ENCODE measurements around the gene SCARB1.

The SCARB1 gene

GRCh38 chr12:124745465-124745890 lies 118.2 kb downstream of the SCARB1 start:
- Mint-ChIP-seq H3K27ac (peak overlapping the region; percentile 84), H3K4me3 (peak overlapping the region; percentile 43), H3K36me3 (ENCODE audit: low read depth) (no peaks in the 10 kb centered on the region), H3K9me3 (no peaks in the 10 kb centered on the region), H3K4me1 (ENCODE audit: low read depth) (peaks cover 59% of the 10 kb centered on the region), H3K27me3 (peaks cover 1% of the 10 kb centered on the region)
- intact Hi-C loops (cut with micrococcal nuclease): no loop called here

- Mint-ChIP-seq H3K27me3 (peaks cover 1% of the 10 kb centered on the region), H3K4me3 (no peak overlapping the region), H3K36me3 (ENCODE audit: low read depth) (no peaks in the 10 kb centered on the region), H3K4me1 (ENCODE audit: low read depth) (peaks cover 59% of the 10 kb centered on the region), H3K9me3 (no peaks in the 10 kb centered on the region), H3K27ac (peak overlapping the region; percentile 84)
- intact Hi-C loops (cut with micrococcal nuclease): no loop called here
Measured at GRCh38 chr12:124744659-124745464, 118.8 kb downstream of the SCARB1 start.

- Mint-ChIP-seq H3K4me1 (ENCODE audit: low read depth) (peaks cover 65% of the 10 kb centered on the region), H3K9me3 (no peaks in the 10 kb centered on the region), H3K36me3 (ENCODE audit: low read depth) (no peaks in the 10 kb centered on the region), H3K27me3 (peaks cover 1% of the 10 kb centered on the region), H3K4me3 (no peak overlapping the region), H3K27ac (peak overlapping the region; percentile 9)
- intact Hi-C loops (cut with micrococcal nuclease): no loop called here
Measured at GRCh38 chr12:124744273-124744640, 119.4 kb downstream of the SCARB1 start.

- peaks cover 65% of the 10 kb centered on the region for H3K4me1 Mint-ChIP-seq (ENCODE audit: low read depth)
- no peaks in the 10 kb centered on the region for H3K9me3 Mint-ChIP-seq
- peaks cover 1% of the 10 kb centered on the region for H3K27me3 Mint-ChIP-seq
- H3K36me3 Mint-ChIP-seq (ENCODE audit: low read depth): no peaks in the 10 kb centered on the region
- peak overlapping the region; percentile 47 for H3K27ac Mint-ChIP-seq
- intact Hi-C loops (cut with micrococcal nuclease): no loop called here
- no peak overlapping the region for H3K4me3 Mint-ChIP-seq
Measured at GRCh38 chr12:124743479-124744272, 120.0 kb downstream of the SCARB1 start.

- Mint-ChIP-seq H3K27ac (peak overlapping the region; percentile 47), H3K4me3 (no peak overlapping the region), H3K4me1 (ENCODE audit: low read depth) (peaks cover 65% of the 10 kb centered on the region), H3K27me3 (peaks cover 1% of the 10 kb centered on the region), H3K9me3 (no peaks in the 10 kb centered on the region), H3K36me3 (ENCODE audit: low read depth) (no peaks in the 10 kb centered on the region)
- intact Hi-C loops (cut with micrococcal nuclease): no loop called here
Measured at GRCh38 chr12:124742678-124743077, 121.0 kb downstream of the SCARB1 start.

GRCh38 chr12:124742111-124742510 lies 121.6 kb downstream of the SCARB1 start:
- H3K27me3 Mint-ChIP-seq: no peaks in the 10 kb centered on the region
- H3K27ac Mint-ChIP-seq: peak overlapping the region; percentile 47
- no peak overlapping the region for H3K4me3 Mint-ChIP-seq
- no peaks in the 10 kb centered on the region for H3K9me3 Mint-ChIP-seq
- peaks cover 65% of the 10 kb centered on the region for H3K4me1 Mint-ChIP-seq (ENCODE audit: low read depth)
- intact Hi-C loops (cut with micrococcal nuclease): no loop called here
- no peaks in the 10 kb centered on the region for H3K36me3 Mint-ChIP-seq (ENCODE audit: low read depth)

GRCh38 chr12:124741211-124741610 lies 122.5 kb downstream of the SCARB1 start:
- Mint-ChIP-seq H3K9me3 (no peaks in the 10 kb centered on the region), H3K4me1 (ENCODE audit: low read depth) (peaks cover 62% of the 10 kb centered on the region), H3K4me3 (no peak overlapping the region), H3K36me3 (ENCODE audit: low read depth) (no peaks in the 10 kb centered on the region), H3K27ac (peak overlapping the region; percentile 63), H3K27me3 (no peaks in the 10 kb centered on the region)
- intact Hi-C loops (cut with micrococcal nuclease): no loop called here

GRCh38 chr12:124740691-124741137 lies 123.0 kb downstream of the SCARB1 start:
- Mint-ChIP-seq H3K27me3 (no peaks in the 10 kb centered on the region), H3K36me3 (ENCODE audit: low read depth) (no peaks in the 10 kb centered on the region), H3K4me1 (ENCODE audit: low read depth) (peaks cover 62% of the 10 kb centered on the region), H3K9me3 (no peaks in the 10 kb centered on the region), H3K4me3 (no peak overlapping the region), H3K27ac (peak overlapping the region; percentile 63)
- intact Hi-C loops (cut with micrococcal nuclease): no loop called here

- intact Hi-C loops (cut with micrococcal nuclease): no loop called here
- no peaks in the 10 kb centered on the region for H3K36me3 Mint-ChIP-seq (ENCODE audit: low read depth)
- no peaks in the 10 kb centered on the region for H3K9me3 Mint-ChIP-seq
- no peaks in the 10 kb centered on the region for H3K27me3 Mint-ChIP-seq
- peak overlapping the region; percentile 63 for H3K27ac Mint-ChIP-seq
- H3K4me3 Mint-ChIP-seq: no peak overlapping the region
- H3K4me1 Mint-ChIP-seq (ENCODE audit: low read depth): peaks cover 63% of the 10 kb centered on the region
Measured at GRCh38 chr12:124739953-124740561, 123.6 kb downstream of the SCARB1 start.

- H3K36me3 Mint-ChIP-seq (ENCODE audit: low read depth): no peaks in the 10 kb centered on the region
- H3K27ac Mint-ChIP-seq: peak overlapping the region; percentile 45
- intact Hi-C loops (cut with micrococcal nuclease): no loop called here
- H3K27me3 Mint-ChIP-seq: no peaks in the 10 kb centered on the region
- H3K9me3 Mint-ChIP-seq: no peaks in the 10 kb centered on the region
- no peak overlapping the region for H3K4me3 Mint-ChIP-seq
- H3K4me1 Mint-ChIP-seq (ENCODE audit: low read depth): peaks cover 70% of the 10 kb centered on the region
Measured at GRCh38 chr12:124738636-124739467, 124.8 kb downstream of the SCARB1 start.

- Mint-ChIP-seq H3K36me3 (ENCODE audit: low read depth) (no peaks in the 10 kb centered on the region), H3K4me1 (ENCODE audit: low read depth) (peaks cover 71% of the 10 kb centered on the region), H3K27ac (peak overlapping the region; percentile 20), H3K9me3 (no peaks in the 10 kb centered on the region), H3K27me3 (no peaks in the 10 kb centered on the region), H3K4me3 (no peak overlapping the region)
- intact Hi-C loops (cut with micrococcal nuclease): no loop called here
Measured at GRCh38 chr12:124737772-124738635, 125.7 kb downstream of the SCARB1 start.

GRCh38 chr12:124737040-124737419 lies 126.6 kb downstream of the SCARB1 start:
- Mint-ChIP-seq H3K9me3 (no peaks in the 10 kb centered on the region), H3K27ac (peak overlapping the region; percentile 20), H3K36me3 (ENCODE audit: low read depth) (peaks cover 3% of the 10 kb centered on the region)

More at GRCh38 chr12:124737040-124737419, 126.6 kb downstream of the SCARB1 start:
- Mint-ChIP-seq H3K4me3 (peak overlapping the region; percentile 45), H3K4me1 (ENCODE audit: low read depth) (peaks cover 74% of the 10 kb centered on the region), H3K27me3 (no peaks in the 10 kb centered on the region)
- intact Hi-C loops (cut with micrococcal nuclease): no loop called here
